ENCODE data around the gene NPPA.
"Not testable (repeated sequence)": the region's sequence is repeated elsewhere in the genome, so short reads cannot be mapped to it uniquely, and the experiment has no call there.

NPPA gene

DNA sequence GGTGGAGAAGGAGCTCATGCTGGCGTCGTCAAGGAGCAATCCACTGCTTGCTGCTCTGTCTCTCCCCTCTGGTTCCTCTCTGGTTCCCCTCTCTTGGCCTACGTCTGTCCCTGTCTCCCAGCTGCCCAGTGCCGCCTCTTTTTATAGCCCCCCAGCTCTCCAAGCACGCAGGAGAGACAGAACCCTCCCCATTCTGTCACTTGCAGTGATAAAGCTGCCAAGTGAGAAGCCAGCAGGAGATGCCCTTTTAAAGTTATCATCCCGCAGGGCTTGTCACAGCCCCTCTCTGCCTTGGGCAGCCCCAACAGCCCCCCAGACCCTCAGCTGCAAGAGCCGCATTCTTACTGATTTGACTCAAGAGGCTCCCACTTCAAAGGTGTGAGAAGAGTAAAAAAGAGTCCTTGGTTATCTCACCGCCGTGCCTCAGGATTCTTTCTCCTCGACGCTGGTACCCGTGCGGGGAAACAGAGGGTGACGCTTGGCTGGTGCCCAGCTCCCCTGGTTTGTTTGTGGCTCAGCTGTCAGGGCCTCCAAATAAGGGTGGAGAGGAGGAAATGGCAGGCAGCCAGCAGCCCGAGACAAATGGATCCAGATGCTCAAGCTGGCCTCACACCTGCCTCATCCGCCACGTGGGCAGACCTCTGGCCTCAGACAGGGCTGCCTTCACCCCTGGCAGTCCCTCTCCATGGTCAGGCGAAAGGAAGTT lies at the start of gene NPPA:
Gene NPPA (minus strand): TSS at position 117 of the 706 bp plus-strand sequence. CDS start 99 bp downstream, at position 18.
- DNase-seq (ENCODE audit: low read depth in 3 of 3) = no peak

DNA sequence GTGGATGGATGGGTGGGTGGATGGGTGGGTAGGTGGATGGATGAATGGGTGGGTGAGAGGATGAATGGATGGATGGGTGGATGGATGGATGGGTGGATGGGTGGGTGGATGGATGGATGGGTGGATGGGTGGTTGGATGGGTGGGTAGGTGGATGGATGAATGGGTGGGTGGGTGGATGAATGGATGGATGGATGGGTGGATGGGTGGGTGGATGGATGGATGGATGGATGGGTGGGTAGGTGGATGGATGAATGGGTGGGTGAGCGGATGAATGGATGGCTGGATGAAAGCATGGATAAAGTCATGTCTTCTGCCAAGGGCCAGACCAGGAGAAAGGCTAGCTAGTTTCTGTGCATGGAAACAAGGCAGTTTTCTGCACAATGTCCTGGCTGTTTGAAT lies 46.9 kb upstream of the NPPA start:
- DNase-seq (ENCODE audit: low read depth in 3 of 3) = not testable (repeated sequence)

DNA sequence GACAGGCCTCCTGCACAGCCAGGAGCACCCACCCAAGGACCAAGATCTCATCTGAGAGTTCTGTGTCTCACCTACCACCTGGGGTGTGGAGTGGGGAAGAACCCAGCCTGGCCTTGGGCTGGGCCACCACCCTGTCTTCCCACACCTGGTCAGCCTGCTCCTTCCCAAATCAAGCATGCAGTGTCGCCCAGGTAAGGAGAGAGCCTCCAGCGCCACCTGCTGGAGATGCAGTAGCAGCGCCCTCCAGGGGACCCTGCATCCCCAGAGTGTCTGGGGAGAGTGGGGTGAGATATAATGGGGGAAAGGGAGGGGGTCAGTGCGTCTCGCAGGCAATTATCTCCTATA lies 46.3 kb upstream of the NPPA start:
- DNase-seq (ENCODE audit: low read depth in 3 of 3) = peak; percentile 44 to 49 (median 48)

DNA sequence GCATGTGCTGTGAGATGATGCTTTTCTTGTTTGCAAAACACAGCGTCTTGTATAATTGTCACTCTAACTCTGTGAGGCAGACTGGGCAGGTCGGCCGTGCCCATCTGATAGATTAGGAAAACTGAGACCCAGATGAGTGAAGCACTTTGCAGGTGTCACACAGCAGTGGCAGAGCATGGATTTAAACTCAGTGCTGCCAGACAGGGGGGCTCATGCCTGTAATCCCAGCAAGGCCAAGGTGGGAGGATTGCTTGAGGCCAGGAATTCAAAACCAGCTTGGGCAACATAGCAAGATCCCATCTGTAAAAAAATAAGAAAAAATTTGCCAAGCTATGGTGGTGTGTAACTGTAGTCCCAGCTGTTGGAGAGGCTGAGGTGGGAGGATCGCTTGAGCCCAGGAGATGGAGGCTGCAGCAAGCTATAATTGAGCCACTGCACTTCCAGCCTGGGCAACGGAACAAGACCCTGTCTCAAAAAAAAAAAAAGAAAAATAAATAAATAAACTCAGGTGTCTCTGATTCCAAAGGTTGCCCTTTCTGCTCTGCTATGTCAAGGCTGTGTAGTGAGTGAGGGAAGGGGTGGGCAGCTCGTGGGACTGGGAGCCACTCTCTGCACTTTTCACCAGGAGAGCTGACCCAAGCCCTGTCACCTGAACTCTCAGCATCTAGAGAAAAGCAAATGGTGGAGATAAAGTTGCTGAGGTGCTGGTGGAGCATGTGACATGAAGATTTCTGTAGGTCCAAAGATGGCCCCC lies 44.0 kb upstream of the NPPA start:
- no peak for DNase-seq (ENCODE audit: low read depth in 3 of 3)

DNA sequence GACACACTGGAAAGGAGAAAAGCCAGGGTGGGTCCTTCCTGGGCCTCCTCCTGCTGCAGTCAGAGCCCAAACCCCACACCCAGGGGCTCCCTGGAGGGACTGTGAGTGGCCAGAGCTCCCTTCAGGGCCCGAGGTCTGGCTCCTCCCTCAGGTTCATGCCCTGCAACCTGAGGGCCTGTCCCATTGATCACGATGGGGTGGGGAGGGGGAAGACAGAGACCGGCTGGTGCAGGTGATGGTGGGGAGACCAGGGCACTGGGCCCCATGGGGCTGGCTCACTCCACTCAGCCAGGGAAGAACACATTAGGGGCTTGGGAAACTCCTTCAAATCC lies 41.3 kb upstream of the NPPA start:
- DNase-seq (ENCODE audit: low read depth in 3 of 3) = no peak

DNA sequence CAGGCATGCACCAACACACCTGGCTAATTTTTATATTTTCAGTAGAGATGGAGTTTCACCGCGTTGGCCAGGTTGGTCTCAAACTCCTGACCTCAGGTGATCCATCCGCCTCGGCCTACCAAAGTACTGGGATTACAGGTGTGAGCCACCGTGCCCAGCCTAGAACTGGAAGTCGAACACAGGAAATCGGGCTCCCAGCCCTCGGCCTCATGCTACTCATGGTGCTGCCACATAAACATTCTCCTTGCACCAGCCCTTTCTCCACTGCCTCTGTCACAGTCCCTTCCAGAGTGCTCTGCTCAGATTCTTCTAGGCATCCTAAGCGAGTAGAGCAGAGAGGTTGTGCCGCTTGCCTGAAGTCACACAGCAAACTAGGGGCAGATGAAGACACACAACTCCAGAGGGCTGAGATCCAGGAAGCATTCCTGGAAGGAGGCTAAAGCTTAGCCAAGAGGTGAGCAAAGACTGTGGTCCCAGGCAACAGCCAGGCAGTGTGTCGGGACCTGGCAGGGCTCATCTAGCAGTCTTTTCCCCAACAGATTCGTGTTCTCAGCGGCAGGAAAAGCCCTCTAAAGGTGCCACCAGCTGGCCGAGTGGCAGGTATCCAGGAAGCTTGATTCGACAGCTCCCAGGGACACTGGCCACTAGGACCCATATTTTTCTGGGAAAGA lies 40.8 kb upstream of the NPPA start:
- DNase-seq (ENCODE audit: low read depth in 3 of 3) = no peak

DNA sequence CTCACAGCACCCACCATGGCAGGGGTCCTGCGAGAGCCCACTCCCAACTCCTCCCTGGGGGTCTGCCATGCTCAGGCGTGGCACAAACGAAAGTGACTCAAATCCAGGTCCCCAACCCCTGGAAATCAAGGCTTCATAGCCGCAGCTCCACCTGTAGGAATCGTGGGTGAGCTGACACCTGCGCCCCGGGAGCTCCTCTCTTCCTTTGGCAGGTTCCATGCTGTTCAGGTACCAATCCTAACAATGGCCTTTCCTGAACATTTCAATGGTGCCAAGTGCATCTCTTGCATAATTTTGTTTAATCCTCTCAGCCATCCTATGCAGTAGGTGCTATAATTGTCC lies 40.1 kb upstream of the NPPA start:
- DNase-seq (ENCODE audit: low read depth in 3 of 3) = no peak

DNA sequence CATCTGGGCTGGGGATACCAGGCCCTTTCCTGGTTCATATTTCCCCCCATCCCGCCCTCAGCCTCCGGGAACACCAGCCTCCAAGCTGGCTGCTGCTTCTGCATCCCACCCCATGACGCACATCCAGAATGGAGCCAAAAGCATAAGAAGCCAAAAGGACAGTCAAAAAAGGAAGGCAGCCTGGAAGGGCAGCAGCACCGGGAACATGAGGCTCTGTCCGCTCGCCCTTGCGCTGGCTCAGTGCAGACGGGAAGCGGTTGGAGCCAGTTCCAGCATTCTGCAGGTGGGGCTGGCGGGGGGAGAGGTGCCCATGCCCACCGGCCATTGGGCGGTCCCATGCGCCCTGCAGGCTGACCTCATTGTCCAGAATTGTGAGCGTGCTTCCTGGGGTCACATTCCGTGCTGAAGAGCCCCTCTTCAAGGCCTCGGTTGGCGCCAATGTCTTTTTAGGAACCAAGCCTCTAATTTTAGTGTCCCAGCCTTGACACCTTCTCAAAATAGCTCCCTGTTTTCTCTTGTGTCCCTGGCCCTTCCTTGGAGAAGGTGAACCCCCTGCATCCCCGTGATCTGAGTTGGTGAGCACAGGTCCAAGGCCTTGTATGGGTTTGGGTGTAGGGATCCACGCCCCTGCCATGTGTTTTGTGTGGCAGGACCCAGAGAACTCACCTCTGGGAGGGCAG lies 39.5 kb upstream of the NPPA start:
- no peak for DNase-seq (ENCODE audit: low read depth in 3 of 3)

DNA sequence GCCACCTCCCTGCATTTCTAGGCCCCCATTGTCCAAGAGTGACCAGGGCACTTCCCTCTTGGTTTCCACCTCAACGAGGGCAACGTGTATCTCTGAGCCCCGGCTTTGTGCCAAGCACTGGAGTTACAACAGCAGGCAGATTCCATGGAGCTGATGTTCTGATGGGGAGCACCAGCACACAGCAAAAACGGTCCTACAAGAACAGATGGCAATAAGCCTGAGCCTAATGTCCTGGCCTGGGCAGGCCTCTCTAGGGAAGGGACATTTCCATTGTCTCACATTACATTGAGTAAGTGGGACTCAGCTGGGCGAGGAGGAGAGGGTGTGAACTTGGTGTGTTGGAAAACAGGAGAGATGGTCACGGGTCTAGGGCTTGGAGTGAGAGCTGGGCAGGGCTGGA lies 38.3 kb upstream of the NPPA start:
- DNase-seq (ENCODE audit: low read depth in 3 of 3) = no peak

DNA sequence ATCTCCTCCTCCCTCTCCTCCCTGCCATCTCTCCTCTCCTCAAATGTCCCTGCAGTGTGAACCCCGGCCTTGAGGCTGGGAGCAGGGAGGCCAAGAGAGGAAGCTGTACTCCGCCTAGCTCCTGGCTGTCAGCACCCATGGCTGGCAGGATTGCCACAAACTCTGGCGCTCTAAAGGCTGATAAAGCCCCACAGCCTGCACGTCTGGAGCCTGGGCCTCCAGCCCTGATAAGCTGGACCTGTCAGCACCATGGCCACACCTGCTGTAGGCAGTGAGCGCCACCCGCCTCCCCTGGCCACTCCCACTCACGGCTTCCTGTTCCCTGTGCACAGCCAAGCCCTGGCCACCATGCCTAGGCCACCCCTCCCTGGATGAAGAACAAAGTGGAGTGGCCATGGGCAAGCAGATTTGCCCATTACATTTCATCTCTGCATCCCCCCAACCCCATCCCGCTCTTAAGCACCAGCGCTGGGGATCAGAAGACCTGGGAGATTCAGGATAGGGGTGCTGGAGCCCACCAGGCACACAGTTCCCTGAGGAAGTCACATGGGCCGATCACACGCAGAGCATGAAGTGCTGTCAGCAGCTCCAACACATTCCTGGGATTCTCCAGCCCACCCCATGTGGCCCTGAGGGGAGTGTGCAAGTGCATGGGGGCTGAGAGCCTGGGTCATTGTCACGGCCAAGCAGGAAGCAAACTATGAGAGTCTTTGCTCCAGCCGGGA lies 35.4 kb upstream of the NPPA start:
- DNase-seq (ENCODE audit: low read depth in 3 of 3) = no peak

DNA sequence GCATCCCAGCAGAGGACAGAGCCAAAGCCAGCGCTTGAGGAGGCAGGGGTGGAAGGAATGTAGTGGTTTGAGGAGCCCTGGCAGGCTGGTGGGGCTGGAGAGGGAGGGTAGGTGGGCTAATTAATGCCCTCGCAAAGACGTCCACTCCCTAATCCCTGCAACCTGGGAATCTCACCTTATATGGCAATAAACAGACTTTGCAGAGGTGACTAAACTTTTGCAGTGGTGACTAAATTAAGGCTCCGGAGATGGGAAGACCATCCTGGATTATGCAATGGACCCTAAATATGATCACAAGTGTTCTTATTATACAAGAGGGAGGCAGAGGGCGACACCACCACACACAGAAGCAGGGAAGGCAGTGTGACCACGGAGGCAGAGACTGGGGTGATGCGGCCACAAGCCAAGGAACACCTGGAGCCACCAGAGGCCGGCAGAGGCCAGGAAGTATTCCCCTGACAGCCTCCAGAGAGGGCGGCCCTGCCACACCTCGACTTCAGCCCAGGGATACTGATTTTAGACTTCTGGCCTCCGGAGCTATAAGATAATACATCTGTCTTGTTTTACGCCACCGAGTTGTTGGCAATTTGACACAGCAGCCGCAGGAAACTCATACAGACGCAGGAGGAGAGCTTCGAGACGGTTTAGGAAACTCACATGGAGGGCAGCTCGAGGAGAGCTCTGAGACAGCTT lies 34.3 kb upstream of the NPPA start:
- DNase-seq (ENCODE audit: low read depth in 3 of 3) = no peak

DNA sequence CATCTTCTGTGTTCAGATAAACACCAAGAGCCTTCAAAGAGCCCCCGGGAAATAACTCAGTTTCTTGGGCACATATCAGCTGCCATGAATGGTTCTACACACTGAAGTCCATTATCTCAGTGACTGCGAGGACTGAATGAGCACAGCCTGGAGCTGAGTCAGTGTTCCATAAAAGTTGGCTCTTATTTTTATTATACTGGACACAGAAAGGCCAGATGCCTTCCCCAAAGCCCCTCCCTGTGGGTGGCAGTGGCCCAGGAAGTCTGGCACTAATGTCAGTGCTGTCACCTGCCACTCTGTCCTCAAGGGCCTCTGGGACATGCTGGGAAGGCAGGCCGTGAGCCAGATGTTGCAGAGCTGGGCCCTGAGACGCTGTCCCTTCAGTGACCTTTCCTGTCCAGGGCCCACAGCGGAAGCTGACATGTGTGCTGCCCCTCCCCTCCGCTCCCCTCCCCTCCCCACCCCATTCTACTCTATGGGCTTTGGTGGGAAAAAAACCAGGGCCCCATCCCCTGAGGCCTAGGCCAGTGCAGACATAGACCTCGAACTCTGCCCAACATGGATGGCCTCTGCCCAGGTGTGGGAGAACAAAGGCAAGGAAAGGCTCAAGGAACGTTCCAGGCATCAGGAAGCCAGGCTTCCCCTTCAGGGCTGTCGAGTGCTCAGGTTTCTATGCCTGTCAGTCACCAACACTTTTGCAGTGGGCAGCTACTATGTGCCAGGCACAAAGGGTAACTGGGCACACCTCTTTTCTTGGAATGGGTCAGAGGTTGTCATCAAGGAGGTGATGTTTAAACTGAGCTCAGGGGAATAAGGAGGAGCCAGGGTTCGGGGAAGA lies 33.5 kb upstream of the NPPA start:
- no peak for DNase-seq (ENCODE audit: low read depth in 3 of 3)

DNA sequence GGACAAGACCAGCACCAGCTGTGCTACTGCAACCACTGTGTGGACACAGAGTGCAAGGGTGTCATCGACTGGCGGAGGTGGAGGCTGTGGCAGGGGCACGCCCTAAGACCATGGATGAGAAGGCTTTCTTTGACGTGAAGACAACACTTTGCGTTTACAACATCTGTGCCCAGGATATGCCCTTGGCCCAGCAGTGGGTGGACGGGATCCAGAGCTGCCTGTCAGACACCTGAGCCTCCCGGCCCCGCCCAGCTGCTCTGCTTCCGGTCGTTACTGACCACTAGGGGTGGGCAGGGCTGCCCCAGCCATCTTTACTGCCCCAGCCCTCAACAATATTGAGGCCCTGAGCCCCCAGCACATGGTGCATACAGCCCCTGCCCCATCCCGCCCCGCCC lies 32.6 kb upstream of the NPPA start:
- DNase-seq (ENCODE audit: low read depth in 3 of 3) = no peak

DNA sequence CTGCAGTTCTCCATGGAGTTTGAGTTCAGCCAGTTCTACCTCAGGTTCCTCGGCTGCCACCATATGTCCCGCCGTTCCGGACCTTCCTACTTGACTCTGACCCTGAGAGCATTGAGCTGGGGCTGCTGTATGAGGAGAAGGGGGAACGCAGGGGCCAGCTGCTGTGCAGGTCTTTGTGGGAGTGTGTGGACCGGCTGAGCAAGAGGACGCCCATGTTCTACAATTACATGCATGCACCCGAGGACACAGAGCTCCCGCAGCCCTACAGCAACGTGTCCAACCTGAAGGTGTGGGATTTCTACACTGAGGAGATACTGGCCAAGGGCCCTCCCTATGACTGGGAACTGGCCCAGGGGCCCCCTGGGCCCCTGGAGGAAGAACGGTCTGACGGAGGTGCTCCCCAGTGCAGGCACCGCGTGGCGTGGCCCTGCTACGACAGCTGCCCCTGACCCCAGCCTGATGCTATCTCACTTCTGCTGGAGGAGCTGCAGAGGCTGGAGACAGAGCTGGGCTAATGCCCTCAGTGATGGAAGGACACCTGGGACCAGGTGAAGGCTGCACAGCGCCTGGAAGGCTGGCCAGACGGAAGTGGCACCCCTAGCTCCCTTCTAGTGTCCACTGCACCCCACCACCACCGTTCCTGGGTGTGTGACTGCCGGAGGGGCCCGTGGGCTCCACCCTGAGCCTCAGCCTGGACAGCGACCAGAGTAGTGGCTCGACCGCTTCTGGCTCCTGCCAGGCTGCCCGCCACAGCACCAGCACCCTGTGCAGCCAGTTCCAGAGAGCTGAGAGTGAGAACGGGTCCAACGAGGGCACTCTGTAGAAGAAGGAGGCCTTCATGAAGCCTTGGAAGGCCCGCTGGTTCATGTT lies 32.0 kb upstream of the NPPA start:
- no peak for DNase-seq (ENCODE audit: low read depth in 3 of 3)

DNA sequence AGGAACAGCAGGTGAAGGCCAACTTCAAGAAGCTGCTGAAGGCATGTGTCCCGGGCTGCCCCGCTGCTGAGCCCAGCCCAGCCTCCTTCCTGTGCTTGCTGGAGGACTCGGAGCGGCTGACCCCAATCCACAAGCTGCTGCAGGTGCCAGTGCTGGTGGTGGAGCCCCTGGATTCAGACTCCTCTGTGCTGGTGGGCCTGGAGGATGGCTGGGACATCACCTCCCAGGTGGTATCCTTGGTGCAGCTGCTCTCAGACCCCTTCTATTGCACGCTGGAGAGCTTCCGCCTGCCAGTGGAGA lies 31.3 kb upstream of the NPPA start:
- DNase-seq (ENCODE audit: low read depth in 3 of 3) = no peak

DNA sequence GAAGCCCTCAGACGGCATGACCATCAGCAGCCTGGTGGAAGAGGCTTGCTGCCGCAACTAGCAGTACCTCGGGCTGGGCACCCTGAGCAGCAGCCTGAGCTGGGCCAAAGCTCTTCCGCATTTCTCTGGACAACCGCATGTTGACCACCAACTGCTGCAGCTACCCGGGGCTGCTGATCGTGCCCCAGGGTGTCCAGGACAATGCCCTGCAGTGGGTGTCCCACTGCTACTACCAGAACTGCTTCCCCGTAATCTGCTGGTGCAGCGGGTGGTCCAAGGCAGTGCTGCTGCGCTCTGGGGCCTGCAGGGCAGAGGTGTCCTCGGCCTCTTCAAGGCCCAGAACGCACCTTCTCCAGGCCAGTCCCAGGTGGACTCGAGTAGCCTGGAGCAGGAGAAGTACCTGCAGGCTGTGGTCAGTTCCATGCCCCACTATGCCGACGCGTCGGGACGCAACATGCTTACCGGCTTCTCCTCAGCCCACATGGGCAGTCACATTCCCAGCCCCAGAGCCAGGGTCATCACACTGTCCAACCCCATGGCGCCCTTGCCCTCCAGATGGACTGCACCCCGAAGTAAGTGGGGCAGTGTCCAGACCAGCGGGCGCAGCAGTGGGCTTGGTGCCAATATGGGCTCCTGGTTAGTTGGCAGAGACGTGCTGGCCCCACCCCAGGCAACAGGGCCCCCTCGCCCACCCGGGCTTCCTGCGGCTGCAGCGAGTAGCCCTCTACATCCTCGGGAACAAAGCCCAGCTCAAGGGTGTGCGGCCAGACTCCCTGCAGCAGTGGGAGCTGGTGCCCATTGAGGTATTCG lies 30.7 kb upstream of the NPPA start:
- no peak for DNase-seq (ENCODE audit: low read depth in 3 of 3)

DNA sequence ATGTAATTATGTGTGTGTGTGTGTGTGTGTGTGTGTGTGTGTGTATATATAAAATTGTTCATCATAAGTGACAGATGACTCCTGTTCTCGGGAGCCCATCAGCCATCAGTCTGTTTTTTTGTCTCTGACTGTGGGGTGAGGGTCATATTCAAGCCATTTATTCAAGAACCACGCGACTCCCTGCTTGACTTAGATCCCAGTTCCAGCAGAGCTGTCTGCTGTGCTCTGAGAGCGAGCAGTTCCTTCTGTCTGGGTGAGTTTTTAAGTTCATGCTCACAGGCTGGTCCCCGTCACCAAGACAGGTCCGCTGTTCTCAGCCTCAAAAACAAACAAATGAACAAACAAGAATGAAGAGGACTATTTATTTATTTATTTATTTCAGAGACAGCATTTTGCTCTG lies 29.5 kb upstream of the NPPA start:
- DNase-seq (ENCODE audit: low read depth in 3 of 3) = no peak

DNA sequence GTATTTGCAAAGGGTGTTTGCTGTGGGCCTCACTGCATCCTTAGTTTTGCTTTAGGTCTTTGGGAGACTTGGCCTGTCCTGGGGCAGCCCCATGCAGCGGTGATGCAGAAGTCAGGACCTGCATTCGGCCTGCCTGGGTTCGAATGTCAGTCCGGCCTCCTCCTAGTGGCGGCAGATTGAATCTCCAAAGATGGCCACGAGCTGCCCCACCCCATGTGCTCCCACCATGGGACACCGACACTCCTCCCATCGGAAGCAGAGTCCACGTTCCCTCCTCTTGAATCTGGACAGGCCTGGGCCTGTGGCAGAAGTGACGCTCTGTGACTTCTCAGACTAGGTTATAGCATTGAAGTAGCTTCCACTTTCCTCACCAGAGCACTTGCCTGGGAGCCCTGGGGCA lies 27.5 kb upstream of the NPPA start:
- DNase-seq (ENCODE audit: low read depth in 3 of 3) = no peak

DNA sequence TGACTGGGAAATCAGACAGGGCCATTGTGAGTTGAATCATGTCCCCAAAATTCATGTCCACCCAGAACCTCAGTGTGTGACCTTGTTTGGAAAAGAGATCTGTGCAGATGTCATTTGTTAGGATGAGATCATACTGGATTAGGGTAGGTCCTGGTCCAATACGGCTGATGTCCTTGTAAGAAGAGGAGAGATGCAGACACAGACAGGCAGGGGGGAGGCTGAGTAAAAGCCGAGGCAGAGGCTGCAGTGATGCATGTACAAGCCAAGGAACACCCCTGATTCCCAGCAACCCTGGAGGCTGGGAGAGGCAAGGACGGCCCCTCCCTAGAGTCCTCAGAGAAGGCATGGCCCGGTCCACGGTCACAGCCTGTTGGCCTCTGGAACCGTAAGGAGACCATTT lies 27.0 kb upstream of the NPPA start:
- no peak for DNase-seq (ENCODE audit: low read depth in 3 of 3)
